Measurements from ENCODE around the gene ZNF169.
"Not testable (repeated sequence)": the region's sequence is repeated elsewhere in the genome, so short reads cannot be mapped to it uniquely, and the experiment has no call there.

The ZNF169 gene

DNA sequence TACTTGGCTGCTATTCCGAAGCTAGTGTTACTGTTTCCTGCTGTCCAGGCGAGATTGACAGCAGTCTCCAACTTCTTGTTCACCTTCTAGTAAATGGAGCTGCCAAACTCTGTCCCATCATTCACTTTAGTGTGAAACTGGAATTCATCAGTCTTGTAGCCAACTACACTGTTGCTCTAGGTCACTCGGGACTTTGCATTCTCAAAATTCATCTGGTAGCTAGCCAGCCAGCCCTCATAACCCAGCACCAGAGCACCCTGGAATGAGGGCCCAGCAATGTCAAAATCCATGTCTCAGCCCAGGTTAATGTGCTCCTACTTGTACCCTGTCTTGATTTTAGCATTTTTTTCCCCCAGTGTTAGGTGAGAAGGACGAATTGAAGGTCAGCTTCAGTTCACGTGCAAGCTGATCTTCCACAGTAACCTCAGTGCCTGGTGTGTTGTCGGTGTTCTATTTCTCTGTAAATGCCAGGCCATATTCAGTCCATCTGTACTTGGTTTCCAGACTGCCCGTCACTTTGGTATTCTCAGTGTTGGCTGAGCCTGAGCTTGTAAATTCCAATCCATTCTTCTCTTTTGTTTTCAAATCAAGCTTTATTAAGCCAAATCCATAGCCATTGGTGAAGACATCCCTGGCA lies 28.9 kb downstream of the ZNF169 start:
- DNase-seq, result no peak

DNA sequence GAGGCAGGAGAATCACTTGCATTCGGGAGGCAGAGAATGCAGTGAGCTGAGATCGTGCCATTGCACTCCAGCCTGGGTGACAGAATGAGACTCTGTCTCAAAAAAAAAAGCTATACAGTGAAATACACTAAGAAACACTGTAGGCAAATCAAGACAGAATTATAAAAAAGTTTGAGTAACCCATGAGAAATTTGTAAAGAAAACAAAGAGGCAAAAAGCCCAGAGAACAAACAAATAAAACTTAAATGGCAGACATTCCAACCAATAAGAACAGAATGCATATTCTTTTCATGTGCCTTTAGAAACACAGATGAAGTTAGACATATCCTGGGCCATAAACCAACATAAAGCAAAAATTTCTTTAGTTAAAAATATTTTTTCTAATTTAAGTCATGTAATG lies 30.6 kb downstream of the ZNF169 start:
- DNase-seq, result no peak

DNA sequence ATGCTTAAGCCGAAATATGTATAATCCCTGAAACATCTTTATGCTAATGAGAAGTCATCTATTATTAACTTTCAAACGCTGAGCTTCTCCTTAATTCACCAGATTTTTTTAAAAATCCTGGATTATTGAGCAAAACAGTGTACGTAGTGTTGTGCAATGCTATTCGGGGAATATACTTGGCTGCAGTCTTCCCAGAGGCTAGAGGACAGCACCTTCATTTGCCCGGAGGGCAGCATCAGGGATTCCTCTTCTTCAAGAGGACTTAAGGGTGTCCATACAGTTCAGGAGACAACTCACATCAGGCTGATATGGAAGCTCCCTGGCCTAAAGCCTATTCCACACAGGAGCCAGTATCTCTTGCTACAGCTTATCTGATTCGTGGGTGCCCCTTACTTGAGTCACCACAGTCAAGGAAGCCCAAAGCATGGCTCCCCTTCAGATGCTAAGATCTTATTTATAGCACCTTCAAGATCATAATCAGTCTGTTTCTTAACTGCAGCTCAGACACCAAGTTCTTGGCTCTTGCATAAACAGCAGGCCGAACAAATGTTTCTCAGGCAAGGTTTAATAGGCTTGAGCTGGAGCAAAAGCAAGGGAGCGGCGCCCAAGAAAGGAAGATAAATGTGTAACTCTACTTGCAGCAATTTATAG lies 40.0 kb downstream of the ZNF169 start:
- DNase-seq, result no peak

DNA sequence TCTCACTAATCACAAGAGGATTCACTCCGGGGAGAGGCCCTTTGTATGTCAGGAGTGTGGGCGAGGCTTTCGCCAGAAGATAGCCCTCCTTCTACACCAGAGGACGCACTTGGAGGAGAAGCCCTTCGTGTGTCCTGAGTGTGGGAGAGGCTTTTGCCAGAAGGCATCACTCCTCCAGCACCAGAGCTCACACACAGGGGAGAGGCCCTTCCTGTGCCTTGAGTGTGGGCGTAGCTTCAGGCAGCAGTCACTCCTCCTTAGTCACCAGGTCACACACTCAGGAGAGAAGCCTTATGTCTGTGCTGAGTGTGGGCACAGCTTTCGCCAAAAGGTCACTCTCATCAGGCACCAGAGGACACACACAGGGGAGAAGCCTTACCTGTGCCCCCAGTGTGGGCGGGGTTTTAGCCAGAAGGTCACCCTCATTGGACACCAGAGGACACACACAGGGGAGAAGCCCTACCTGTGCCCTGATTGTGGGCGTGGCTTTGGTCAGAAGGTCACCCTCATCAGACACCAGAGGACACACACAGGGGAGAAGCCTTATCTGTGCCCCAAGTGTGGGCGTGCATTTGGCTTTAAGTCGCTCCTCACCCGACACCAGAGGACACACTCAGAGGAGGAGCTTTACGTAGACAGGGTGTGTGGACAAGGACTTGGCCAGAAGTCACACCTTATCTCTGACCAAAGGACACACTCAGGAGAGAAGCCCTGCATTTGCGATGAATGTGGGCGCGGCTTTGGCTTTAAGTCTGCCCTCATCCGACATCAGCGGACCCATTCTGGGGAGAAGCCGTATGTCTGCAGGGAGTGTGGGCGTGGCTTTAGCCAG lies 41.6 kb downstream of the ZNF169 start:
- no peak for DNase-seq

DNA sequence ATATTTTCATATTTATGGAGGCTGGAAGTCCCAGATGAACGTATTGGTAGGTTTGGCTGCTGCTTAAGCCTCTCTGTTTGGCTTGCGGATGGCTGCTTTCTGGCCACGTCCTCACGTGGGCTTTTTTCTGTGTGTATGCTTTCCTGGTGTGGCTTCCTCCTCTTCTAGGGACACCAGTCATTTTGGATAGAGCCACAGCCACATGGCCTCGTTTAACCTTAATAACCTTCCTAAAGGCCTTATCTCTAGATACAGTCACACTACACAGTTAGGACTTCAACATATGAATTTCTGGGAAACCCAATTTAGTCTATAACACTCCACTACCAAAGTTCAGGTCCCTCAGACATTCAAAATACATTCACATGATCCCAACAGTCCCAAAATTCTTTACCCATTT lies 42.5 kb downstream of the ZNF169 start:
- DNase-seq, result no peak

DNA sequence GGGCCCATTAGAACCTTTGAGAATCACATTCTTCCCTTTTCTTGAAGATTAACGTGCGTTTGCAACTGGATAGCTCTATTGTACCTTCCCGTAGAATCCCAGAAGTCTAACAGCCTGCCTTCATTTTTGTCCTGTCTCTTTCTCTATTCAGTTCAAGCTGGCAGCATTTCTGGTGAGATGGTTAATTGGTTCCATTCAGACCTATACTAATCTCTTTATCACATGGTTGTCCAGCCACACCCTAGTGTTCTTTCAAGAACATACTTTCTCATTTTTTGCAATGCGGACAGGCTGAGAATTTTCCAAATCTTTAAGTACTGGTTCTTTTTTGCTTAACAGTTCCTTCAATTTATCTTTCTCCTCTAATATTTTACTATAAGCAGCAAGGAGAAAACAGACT lies 43.3 kb downstream of the ZNF169 start:
- DNase-seq, result no peak

DNA sequence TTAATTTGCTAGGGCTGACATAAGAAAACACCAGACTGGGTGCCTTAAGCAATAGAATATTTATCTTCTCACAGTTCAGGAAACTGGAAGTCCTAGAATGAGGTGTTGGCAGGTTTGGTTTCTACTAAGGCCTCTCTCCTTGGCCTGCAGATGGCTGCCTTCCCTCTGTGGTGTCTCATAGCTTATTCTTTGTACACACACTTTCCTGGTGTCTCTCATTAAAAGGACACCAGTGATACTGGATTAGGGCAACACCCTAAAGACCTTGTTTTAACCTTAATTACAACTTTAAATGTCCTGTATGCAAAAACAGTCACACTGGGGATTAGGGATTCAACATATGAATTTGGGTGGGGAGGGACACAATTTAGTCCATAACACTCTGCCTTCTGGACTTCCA lies 44.2 kb downstream of the ZNF169 start:
- no peak for DNase-seq

DNA sequence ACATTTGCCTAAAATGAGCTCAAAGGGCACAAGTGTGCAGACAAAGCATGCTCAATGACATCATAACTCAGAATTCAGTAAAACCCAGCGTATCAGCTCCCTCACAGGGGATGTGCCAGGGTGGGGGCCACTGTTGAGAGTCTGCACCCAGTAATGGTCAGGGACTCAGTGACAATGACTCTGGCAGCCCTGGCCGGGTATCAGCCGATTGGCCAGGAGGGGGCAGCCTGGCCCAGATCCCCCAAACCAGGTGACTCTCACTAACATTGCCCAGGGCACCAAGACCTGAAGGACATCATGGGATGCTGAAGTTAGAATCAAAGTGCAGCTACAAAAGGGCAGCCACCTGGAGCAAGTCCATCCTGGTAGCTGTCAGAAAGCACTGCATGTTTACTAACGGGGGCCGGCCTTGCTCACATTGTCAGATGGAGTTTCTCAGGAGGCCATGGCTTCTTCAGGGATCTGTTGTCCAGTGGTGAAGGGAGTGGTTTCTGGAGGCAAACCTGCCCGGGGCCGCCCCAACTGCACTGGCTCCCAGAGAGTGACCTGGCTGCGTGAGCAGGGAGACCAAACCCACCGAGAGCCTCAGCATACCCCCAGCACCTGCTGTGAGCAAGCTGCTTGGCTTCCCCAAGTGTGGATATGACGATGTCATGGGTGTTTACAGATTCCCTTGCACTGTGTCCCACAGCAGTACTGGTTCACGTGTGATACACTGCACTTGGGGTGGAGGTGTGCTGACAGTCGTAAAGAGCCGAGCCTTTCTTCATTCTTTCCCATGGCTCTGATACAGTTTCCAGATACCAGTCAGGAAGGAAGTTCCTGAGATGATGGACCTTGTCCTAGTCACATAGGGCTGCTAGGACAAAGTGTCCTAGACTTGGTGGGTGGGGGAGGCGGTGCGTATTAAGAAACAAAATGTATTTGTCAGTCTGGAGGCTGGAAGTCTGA lies 56.2 kb downstream of the ZNF169 start:
- DNase-seq, result not testable (repeated sequence)

DNA sequence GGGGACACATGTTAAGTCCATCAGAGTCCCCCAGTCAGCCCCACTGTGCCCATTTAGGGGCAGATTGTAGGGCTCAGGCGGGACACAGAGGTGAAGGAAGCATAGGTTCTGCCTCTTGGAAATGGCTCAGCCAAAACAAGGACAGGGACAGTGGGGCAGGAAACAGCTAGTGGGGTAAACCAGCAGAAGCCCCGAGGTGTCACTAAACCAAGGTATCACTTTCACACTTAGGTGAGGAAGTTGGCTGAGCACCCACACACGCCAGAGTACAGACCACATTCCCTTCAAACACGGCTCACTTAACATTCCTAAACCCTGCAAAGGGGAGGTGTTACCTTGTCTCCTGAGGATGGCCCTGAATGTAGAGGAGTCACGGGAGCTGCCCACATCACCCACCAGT lies 57.1 kb downstream of the ZNF169 start:
- DNase-seq, result not testable (repeated sequence)

DNA sequence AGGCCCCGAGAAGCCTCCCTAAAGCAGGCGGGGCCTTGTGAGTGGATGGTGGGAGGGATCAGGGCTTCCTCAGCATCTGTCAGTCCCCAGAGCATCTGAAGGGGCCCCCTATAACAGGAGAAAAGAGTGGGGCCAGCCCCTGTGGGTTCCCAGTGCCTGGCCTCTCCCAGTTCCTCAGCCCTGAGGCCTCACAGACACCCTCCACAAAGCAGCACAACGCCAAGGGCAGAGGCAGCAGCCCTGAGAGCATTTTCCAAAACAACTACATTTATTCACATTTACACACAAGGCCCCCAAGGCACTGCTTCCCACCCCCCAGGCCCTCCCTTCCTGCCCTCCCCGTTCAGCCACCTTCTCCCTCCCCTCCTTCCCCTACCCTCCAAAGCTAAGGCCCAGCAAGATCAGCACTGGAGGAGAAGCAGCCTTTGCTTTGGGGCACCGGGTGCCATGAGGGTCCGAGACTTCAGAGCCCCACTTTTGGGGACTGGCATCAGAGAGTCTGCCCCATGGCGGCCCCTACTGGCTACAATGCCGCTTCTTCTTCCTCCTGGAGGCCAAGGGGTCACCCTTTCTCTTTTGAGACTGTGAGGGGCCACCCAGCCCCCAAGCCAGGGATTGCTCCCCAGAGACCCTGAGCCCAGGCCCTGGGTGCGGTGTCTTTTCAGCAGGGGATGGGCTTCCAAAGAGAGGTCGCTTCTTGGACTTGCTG lies 59.0 kb downstream of the ZNF169 start:
- DNase-seq, result not testable (repeated sequence)

DNA sequence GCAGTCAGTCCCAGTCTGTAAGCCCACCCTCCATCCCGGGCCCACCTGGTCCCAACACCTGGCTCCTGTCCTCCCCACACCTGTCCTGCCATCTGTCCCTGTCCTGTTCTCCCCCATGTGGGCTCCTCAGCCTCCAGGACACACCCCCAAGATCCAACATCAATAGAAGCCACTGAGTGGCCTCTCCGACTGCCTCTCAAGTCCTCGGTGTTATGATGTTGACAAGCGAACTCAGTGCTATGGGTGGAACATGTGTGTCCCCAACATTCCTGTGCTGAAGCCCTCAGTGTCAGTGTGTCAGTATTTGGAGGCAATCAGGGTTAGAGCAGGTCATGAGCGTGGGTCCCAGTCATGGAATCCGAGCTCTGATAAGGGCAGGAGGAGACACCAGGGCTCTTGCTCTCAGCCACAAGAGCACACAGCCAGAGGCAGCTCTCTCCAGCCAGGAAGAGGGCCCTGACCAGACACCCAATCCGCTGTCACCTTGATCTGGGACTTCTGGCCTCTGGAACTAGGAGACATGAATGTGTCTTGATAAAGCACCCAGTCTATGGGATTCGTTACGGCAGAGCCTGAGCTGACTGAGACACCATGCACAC lies 63.3 kb downstream of the ZNF169 start:
- not testable (repeated sequence) for DNase-seq

DNA sequence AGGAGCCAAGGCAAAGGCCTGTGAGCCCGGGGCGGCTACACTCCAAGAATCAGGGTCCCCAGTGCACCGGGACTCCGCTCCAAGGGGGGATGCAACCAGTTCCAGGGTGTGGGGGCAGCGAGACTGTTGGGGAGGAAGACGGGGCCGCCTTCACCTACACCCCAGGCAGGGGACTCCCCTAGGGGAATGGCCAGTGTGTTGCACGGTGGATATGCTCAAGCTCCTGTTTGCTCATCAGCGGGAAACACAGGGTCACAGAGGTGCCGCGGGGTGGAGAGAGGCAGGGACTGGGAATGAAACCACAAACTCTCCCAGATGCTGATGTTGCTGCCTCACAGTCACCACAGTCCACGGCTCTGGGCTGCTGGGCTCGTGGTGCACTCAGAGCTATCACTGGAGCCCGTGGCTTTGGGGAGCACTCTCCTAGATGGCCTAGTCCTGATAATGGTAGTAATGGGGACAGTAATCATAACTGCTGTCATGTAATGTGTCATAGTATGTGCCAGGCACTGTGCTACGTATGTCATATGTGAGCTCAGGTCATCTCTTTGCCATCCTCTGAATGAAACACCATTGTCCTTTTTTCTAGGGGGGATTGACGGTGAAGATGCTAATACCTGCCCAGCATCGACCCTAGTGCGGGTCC lies 64.2 kb downstream of the ZNF169 start:
- not testable (repeated sequence) for DNase-seq

DNA sequence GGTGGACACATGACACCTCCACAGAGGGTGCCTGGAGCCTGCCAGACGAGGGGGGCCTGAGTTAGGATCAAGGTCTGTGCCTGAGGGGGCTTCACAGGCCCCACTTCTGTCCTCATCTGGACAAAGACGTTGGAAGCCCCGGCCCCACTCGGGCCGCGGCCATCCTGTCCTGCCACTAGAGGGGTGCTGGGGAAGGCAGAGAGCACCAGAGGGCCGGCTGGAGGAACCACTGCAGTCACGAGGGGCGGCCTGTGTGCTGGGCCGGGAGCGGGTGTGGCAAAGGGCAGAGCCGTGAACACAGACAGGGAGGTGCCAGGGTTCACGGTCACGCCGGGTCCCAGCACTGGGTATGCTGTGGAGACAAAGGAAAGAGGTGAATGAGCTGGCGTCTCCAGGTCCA lies 66.5 kb downstream of the ZNF169 start:
- DNase-seq, result not testable (repeated sequence)

DNA sequence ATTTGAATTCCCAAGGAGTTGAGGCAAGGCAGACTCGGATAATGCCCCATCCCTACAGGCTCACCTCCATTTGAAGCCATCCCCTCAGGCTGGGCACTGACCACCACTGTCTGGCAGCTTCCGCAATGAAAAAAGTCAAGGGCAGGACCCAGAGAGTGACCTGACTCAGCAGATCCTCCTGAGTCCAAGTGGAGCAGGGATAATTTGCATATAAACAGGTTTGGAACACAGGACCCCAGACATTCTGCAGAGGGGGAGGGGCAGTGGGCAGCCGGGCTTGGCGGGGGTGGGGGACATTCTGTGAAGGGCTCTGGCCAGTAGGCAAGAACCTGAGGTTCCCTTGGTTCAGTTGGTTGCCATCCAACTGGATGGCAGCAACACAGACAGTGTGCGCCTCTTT lies 69.4 kb downstream of the ZNF169 start, which contains the start of gene NUTM2F:
NUTM2F (minus strand) TSS at position 101 of the 400 bp plus-strand sequence; CDS start at position 80, 21 bp downstream.
- DNase-seq, result not testable (repeated sequence)

DNA sequence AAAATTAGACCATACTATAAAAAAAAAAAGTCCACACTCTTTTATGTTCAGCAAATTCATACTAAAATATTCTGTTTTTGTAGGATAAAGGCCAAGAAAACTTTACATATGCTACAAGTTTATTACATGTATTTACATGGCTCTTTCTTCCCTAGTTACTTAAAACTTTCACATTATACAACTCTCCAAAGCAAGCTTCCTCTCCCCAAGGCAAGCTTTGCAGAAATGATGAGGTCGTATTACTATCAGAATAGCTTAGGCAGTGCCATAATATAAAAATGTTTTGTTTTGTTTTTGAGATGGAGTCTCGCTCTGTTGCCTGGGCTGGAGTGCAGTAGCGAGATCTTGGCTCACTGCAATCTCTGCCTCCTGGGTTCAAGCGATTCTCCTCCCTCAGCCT lies 77.3 kb downstream of the ZNF169 start:
- not testable (repeated sequence) for DNase-seq

DNA sequence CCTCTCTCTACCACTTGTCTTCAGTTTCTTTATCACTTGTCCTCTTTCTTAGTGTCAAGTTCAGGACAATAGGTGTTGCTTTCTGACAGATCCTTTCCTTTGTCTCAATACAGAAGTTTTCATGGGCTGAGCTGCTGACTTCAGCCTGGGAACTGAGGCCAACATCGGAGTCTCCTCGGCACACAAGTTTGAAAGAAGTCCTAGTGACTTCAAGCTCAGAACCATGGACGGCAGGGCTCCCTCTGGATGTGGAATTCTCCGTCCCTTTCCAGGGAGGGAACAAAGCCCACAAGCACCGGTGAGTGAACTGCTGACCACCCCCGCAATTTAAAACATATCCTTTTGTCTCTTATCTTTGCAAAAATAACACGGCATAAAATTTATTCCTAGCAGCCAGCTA lies 79.6 kb downstream of the ZNF169 start:
- not testable (repeated sequence) for DNase-seq

DNA sequence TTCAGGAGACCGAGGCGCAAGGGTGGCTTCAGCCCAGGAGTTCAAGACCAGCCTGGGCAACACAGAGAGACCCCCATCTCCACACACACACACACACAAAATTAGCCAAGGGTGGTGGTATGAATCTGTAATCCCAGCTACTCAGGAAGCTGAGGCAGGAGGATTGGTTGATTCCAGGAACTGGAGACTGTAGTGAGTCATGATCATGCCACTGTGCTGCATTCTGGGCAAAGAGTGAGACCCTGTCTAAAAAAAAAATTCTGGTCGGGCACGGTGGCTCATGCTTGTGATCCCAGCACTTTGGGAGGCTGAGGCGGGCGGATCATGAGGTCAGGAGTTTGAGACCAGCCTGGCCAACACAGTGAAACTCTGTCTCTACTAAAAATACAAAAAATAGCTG lies 80.6 kb downstream of the ZNF169 start:
- not testable (repeated sequence) for DNase-seq

DNA sequence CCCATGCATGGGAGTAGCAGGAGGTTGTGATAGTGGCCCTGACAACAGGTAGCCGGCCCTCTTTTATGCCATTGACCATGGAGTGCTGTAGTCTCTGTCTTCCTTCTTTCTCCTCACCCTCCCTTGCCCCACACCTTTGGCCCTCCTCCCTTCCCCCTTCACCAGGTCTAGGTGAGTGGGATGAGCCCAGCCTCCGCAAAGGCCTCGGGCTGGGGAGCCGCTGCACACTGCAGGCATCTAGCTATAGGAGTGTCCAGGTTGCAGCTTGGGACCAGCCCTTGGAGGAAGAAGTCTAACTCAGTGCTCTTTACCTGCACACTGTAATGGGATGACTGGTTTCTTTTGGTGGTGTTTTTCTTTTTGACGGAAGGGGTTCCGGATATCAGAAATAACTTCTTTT lies 81.7 kb downstream of the ZNF169 start:
- not testable (repeated sequence) for DNase-seq

DNA sequence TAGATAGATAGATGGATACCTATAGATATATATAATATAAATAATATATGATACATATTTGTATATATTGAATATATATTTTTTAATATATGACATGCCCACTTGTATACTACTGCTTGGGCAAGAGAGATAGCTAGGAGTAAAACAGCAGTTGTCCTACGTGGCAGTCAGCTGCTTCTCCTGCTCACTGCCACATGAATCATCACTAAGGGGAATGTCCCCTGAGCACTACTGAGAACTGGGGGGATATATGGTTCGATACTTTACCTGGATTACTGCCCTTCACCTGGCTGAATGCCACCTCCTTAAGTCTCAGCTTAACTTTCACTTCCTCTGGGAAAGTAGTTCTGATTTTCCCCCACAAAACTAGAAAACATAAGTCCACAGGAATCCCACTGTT lies 82.6 kb downstream of the ZNF169 start:
- not testable (repeated sequence) for DNase-seq

DNA sequence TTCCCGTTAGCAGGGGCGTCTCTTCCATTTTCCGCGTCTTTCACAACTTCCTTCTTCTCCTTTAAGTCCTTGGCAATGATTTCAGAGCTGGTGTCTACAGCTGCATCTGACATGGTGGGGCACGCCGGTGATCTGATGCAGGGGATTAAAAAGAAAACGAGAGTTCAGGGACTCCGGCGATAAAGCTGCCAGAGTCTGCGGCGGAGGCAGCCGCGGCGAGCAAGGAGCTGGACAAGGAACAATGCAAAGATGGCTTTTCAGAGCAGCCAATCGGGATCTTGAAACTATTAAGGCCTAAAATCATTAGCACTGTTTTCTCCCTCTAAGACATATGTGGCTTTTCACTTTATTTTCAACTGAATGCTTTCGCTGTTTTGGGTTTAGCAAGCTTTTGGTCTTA lies 88.4 kb downstream of the ZNF169 start:
- DNase-seq, result not testable (repeated sequence)

DNA sequence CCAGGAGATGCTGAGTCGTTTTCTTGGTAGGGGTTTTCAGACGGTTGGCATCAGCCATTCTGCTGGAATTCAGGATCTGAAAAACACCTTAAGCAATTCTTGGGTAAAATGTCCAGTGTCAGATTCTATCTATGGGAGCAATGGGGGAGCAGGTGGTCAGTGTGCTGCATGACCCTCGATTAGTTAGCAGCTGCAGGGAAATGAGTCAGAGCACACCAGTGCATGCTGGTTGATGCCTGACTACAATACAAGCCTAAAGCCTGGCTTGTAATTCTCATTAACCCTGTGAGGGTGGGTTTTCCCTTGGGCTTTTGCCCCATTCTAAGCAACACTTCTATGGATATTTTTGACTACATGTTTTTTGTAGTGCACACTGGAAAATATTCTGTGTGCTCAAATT lies 89.7 kb downstream of the ZNF169 start:
- DNase-seq, result not testable (repeated sequence)
